Esophagus squamous epithelium (tissue), 4 donors: ENCODE measurements around the gene MEMO1.

Experiments
- CTCF ChIP-seq, 6 experiments: fragments of 450-650 bp in 4 of 6; fragments of 200-600 bp in 2 of 6; sonication (generic) in 2 of 6; IDR thresholded peaks; one replicate each; pipeline ENCODE4 v1.5.1; 2016 to 2019; ENCODE audit warnings: antibody characterized with exemption in 6 of 6, mild to moderate bottlenecking in 4 of 6, moderate library complexity in 4 of 6
- POLR2A ChIP-seq, 4 donors: fragments of 450-650 bp; IDR thresholded peaks; one replicate each; pipeline ENCODE4 v1.6.1; 2017; ENCODE audit warnings: antibody characterized with exemption in 4 of 4, mild to moderate bottlenecking in 4 of 4, moderate library complexity in 3 of 4

- TF ChIP-seq CTCF (IDR thresholded peaks at IDR 0.05): no peak
- no peak for TF ChIP-seq POLR2A (IDR thresholded peaks at IDR 0.05)
Measured at GRCh38 chr2:31945572-31945935, 65.3 kb downstream of the MEMO1 start.
